ENCODE results near the gene FRMD8. TPM values are rescaled to one million over a fixed set of nuclear protein-coding genes. Genes with fewer than 3 reads are reported as not detected.
A peak's percentile ranks its signal among the peaks of the same experiment; 100 is the strongest.

The FRMD8 gene
- total and polyA plus RNA-seq, 9 of the 15 experiments (the other 6 are each of a cell fraction or from before 2014, with no cell fraction given), result 4.5 to 54.5 (median 15.8) TPM

GRCh38 chr11:65430406-65431217 is 44.2 kb downstream of the FRMD8 start (continued):
- TF ChIP-seq CUX1 (CRISPR knock-in tag; IDR thresholded peaks at IDR 0.05) (no peak; the same call in 1 of the 2 replicates), PTTG1 (tag; IDR thresholded peaks at IDR 0.05; ENCODE audit: low read depth) (no peak), BCOR (IDR thresholded peaks at IDR 0.05) (no peak), XRCC4 (IDR thresholded peaks at IDR 0.05; ENCODE audit: extremely low read depth, insufficient read depth, insufficient read length) (no peak), MTF1 (CRISPR knock-in tag; IDR thresholded peaks at IDR 0.05; ENCODE audit: borderline replicate concordance) (no peak), ZNF668 (CRISPR knock-in tag; IDR thresholded peaks at IDR 0.05) (no peak), ZNF57 (CRISPR knock-in tag; IDR thresholded peaks at IDR 0.05) (0 out of 2 replicates have a peak, but pooled peaks have one; percentile 28), GABPB2 (CRISPR knock-in tag; conservative IDR thresholded peaks at IDR 0.05) (no peak), PHTF2 (CRISPR knock-in tag; IDR thresholded peaks at IDR 0.05) (no peak), TRIM28 (IDR thresholded peaks at IDR 0.05) (no peak), ZNF436 (CRISPR knock-in tag; IDR thresholded peaks at IDR 0.05) (no peak), ZNF445 (CRISPR knock-in tag; IDR thresholded peaks at IDR 0.05; ENCODE audit: low read depth) (peak; percentile 11; the same call in 1 of the 2 replicates), ZNF217 (CRISPR knock-in tag; IDR thresholded peaks at IDR 0.05) (no peak), MCM7 (IDR thresholded peaks at IDR 0.05) (no peak), TCF3 (CRISPR knock-in tag; IDR thresholded peaks at IDR 0.05) (no peak), SPI1 (IDR thresholded peaks at IDR 0.05; ENCODE audit: borderline replicate concordance, low read depth, low read length) (no peak), CC2D1A (IDR thresholded peaks at IDR 0.05) (no peak), RERE (CRISPR knock-in tag; IDR thresholded peaks at IDR 0.05; ENCODE audit: borderline replicate concordance) (no peak), NCOR1 (IDR thresholded peaks at IDR 0.05) (no peak), POLR2AphosphoS2 (IDR thresholded peaks at IDR 0.05; ENCODE audit: low read length) (peak; percentile 60; the same call in 1 of the 2 replicates)

Data from K562 (cell line).